Esophagus muscularis mucosa (tissue), 3 donors: Measurements from ENCODE around the gene DRP2.

Experiments
- EP300 ChIP-seq: sonication (generic); formaldehyde crosslinking; IDR thresholded peaks from one replicate; pipeline ENCODE4 v1.6.1; 2017; ENCODE audit warnings: antibody characterized with exemption
- TF ChIP-seq, protein P1 (sequence below), 3 experiments: fragments of 200-600 bp in 2 of 3; fragments of 450-650 bp in 1 of 3; sonication (generic) in 2 of 3; IDR thresholded peaks; one replicate each; pipeline ENCODE4 v1.5.1; 2017 to 2019; ENCODE audit warnings: antibody characterized with exemption in 3 of 3, mild to moderate bottlenecking in 2 of 3, moderate library complexity in 1 of 3

DNA sequence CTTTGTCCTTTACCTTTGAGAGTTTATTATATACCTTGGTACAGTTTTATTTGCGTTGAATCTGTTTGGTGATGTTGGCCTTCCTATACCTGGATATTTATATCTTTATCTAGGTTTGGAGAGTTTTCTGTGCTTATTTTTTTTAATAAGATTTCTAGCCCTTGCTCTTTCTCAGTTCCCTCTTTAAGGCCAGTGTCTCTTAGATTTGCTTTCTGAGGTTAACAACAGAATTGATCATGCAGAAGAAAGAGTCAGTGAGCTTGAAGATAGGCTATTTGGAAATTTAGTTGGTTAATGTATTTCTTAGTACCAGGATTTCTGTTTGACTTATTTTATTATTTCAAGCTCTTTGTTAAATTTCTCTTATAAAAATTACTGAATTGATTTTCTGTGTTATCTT, 84.2 kb downstream of the DRP2 start:
- TF ChIP-seq, protein P1, sequence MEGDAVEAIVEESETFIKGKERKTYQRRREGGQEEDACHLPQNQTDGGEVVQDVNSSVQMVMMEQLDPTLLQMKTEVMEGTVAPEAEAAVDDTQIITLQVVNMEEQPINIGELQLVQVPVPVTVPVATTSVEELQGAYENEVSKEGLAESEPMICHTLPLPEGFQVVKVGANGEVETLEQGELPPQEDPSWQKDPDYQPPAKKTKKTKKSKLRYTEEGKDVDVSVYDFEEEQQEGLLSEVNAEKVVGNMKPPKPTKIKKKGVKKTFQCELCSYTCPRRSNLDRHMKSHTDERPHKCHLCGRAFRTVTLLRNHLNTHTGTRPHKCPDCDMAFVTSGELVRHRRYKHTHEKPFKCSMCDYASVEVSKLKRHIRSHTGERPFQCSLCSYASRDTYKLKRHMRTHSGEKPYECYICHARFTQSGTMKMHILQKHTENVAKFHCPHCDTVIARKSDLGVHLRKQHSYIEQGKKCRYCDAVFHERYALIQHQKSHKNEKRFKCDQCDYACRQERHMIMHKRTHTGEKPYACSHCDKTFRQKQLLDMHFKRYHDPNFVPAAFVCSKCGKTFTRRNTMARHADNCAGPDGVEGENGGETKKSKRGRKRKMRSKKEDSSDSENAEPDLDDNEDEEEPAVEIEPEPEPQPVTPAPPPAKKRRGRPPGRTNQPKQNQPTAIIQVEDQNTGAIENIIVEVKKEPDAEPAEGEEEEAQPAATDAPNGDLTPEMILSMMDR (IDR thresholded peaks at IDR 0.05), result no peak
- TF ChIP-seq EP300, result no peak
